Measurements from ENCODE around the gene FCRL6.

The FCRL6 gene

DNA sequence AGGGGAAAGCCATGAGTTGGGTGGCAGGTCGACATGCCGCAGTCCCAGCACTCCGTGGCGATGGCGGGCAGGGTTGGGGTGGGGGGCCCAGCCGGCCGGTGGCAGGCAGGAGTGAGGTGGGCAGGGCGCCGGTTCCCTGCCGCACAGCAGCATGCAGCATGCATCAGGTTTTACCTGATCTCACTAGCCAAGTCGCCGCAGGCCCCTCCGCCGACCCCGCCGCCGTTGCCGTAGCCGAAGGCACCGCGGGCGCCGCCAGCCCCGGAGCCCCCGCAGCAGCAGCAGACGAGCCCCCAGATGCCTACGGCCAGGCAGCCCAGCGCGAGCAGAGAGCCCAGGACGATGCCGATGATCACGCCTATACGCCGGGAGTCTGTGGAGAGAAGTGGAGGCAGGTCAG is 53.5 kb downstream of the FCRL6 start:
- no peak for DNase-seq (ENCODE audit: low read depth)
- TF ChIP-seq, protein P1, sequence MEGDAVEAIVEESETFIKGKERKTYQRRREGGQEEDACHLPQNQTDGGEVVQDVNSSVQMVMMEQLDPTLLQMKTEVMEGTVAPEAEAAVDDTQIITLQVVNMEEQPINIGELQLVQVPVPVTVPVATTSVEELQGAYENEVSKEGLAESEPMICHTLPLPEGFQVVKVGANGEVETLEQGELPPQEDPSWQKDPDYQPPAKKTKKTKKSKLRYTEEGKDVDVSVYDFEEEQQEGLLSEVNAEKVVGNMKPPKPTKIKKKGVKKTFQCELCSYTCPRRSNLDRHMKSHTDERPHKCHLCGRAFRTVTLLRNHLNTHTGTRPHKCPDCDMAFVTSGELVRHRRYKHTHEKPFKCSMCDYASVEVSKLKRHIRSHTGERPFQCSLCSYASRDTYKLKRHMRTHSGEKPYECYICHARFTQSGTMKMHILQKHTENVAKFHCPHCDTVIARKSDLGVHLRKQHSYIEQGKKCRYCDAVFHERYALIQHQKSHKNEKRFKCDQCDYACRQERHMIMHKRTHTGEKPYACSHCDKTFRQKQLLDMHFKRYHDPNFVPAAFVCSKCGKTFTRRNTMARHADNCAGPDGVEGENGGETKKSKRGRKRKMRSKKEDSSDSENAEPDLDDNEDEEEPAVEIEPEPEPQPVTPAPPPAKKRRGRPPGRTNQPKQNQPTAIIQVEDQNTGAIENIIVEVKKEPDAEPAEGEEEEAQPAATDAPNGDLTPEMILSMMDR (IDR thresholded peaks at IDR 0.05; ENCODE audit: control insufficient read depth, insufficient read depth, low read depth, low read length, missing control alignments) = no peak
- H3K4me3 ChIP-seq (ENCODE audit: control insufficient read depth, low read depth, low read length) = peak overlapping the region; percentile 72

DNA sequence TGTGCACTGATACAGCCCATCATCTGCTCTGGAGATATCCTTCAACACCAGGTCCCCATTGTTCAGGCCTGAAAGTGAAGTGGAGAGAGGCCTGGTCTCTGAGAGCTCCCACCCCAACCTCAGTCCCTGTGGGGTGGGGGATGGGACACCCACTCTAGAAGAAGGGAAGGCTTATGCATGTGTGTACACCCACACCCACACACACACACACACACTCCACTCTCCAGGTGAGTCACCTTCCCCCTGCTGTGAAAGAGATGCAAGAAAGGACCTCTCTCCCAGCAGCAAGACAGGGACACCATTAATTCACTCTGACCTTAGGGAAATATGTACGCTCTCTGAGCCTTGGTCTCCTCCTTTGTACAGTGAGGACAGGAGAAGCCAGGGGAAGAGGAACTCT is 54.4 kb downstream of the FCRL6 start:
- H3K4me3 ChIP-seq (ENCODE audit: control insufficient read depth, low read depth, low read length) = no peak overlapping the region
- no peak for DNase-seq (ENCODE audit: low read depth)
- TF ChIP-seq, protein P1 (IDR thresholded peaks at IDR 0.05; ENCODE audit: control insufficient read depth, insufficient read depth, low read depth, low read length, missing control alignments) = no peak

DNA sequence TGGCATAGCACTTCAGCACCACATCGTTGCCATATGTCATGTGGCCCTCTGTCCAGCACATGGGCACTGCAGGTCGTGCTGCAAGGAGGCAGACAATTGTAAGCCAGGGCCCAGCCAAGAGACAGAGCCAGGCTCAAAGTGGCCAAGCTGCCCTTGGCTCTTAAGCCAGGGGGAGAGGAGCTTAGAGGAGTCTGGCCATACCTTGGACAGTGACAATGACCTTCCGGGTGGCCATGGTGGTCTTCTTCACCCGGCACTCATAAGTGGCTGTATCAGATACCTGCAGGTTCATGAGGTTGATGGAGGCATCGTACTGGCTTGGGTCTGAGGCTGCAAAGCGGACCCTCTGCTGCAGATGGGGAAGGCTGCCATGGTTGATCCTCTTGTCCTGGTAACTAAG is 55.7 kb downstream of the FCRL6 start:
- no peak for DNase-seq (ENCODE audit: low read depth)
- TF ChIP-seq, protein P1 (IDR thresholded peaks at IDR 0.05; ENCODE audit: control insufficient read depth, insufficient read depth, low read depth, low read length, missing control alignments) = no peak
- H3K4me3 ChIP-seq (ENCODE audit: control insufficient read depth, low read depth, low read length) = no peak overlapping the region

DNA sequence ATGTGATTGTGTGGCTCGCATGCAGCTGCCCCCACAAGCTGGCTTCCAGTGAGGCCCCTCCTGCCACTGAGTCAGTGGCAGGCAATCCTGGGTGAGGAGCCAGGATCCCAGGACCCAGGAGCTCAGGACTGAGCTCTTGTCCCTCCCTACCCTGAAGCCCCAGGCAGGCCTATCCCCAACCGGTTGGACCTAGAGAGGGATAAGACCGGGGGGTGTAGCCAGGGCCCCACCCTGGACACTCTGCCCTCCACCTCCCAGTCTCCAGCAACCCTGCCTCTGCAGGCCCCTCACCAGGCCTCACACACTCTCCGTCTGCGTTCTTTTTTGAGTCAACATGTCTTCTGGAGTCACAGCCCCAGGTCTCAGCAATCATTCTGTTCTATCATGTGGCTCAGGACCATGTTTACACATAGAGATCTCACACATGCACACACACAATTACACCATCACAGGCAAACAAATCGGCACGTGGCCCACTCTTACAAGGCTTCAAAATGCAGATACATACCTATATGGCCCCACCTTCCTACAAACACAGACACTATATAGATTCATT is 57.7 kb downstream of the FCRL6 start:
- TF ChIP-seq, protein P1 (IDR thresholded peaks at IDR 0.05; ENCODE audit: control insufficient read depth, insufficient read depth, low read depth, low read length, missing control alignments) = no peak
- no peak for DNase-seq (ENCODE audit: low read depth)
- H3K4me3 ChIP-seq (ENCODE audit: control insufficient read depth, low read depth, low read length) = no peak overlapping the region

DNA sequence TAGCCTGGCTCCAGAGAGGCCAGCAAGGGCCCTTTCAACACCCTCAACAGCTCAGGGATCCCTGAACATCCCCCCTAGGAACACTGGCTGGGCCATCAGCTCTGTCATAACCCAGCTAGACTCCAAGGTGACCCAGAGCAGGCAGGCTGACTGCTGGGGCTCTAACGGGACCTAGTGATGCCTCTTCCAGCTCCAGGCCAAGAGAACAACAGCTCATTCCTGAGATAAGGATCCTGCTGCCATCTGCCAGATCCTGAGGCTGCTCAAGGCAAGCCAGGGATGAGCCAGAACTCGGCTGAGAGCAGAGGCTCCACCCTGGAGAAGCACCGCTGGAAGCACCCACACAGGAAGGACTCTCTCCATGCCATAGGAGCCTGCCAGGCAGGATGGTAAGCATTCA is 58.3 kb downstream of the FCRL6 start:
- no peak overlapping the region for H3K4me3 ChIP-seq (ENCODE audit: control insufficient read depth, low read depth, low read length)
- TF ChIP-seq, protein P1 (IDR thresholded peaks at IDR 0.05; ENCODE audit: control insufficient read depth, insufficient read depth, low read depth, low read length, missing control alignments) = no peak
- DNase-seq (ENCODE audit: low read depth) = no peak

DNA sequence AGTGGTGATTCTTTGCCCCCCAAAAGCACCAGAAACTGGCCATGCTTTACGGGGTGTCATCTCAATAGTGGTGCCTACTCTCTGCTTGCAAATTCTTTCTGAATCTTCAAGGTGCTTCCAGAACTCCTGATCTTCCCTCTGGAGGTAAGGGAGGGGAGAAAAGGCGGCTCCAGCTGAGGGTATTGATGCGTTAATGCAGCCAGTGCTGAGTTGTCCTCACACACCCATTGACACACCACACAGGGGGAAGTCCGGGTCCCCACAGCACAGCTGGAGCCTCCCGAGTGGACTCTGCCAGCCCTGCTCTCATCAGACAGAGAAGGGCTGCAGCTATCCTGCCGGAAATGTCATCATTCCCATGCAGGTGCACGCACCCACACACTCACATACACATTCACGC is 59.1 kb downstream of the FCRL6 start:
- H3K4me3 ChIP-seq (ENCODE audit: control insufficient read depth, low read depth, low read length) = no peak overlapping the region
- DNase-seq (ENCODE audit: low read depth) = no peak
- TF ChIP-seq, protein P1 (IDR thresholded peaks at IDR 0.05; ENCODE audit: control insufficient read depth, insufficient read depth, low read depth, low read length, missing control alignments) = no peak

DNA sequence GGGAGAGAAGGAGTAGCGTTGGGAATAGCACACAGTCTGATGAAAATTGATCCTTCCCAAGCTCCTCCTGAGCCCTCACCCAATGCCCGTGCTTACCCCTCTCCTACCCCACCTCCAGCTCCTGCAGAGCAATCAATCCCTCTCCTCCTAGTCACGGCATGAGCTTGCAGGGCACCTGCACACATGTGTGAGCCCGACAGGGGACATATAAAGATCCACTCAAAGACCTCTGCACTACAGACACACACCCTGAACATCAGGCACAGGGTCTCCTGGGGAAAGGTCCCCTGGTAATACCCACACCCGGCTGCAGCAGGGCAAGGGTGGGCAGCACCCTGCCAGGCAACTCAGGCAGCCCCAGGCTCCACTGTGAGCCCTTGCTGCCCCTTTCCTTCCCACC is 59.9 kb downstream of the FCRL6 start:
- H3K4me3 ChIP-seq (ENCODE audit: control insufficient read depth, low read depth, low read length) = no peak overlapping the region
- TF ChIP-seq, protein P1 (IDR thresholded peaks at IDR 0.05; ENCODE audit: control insufficient read depth, insufficient read depth, low read depth, low read length, missing control alignments) = no peak
- DNase-seq (ENCODE audit: low read depth) = no peak

Measured in AG09309 (cell line).